HAP-1 (cell line): ENCODE results near the gene GPC1.

ENCODE experiments used
- DNase-seq, 2 experiments: peaks; one replicate each; pipeline ENCODE4 v3.0.0-alpha.2; 2016 to 2020; ENCODE audit warnings: low spot score in 2 of 2
- H3K27me3 ChIP-seq: fragments of 250-450 bp; sonication (Bioruptor Pico); 2 replicates; pipeline ENCODE4 v1.5.1; 2020; ENCODE audit warnings: low read depth, mild to moderate bottlenecking, moderate library complexity
- H3K36me3 ChIP-seq: fragments of 250-450 bp; sonication (Bioruptor Pico); replicated peaks from 2 replicates; pipeline ENCODE4 v1.5.1; 2020; ENCODE audit warnings: mild to moderate bottlenecking
- H3K4me1 ChIP-seq: fragments of 250-450 bp; sonication (Bioruptor Pico); 2 replicates; pipeline ENCODE4 v1.5.1; 2020; ENCODE audit warnings: mild to moderate bottlenecking
- H3K4me3 ChIP-seq: fragments of 250-450 bp; sonication (Bioruptor Pico); 2 replicates; pipeline ENCODE4 v1.5.1; 2020; ENCODE audit warnings: mild to moderate bottlenecking, moderate library complexity
- H3K9me3 ChIP-seq: fragments of 250-450 bp; sonication (Bioruptor Pico); 2 replicates; pipeline ENCODE4 v1.5.1; 2020; ENCODE audit warnings: mild to moderate bottlenecking, moderate library complexity
- in situ Hi-C: fragments of 300-500 bp; cut with MboI; formaldehyde crosslinking; loops from 3 replicates; pipeline ENCODE4 v1.14.3; 2020; ENCODE audit warnings: low sequenced_read_pairs, inconsistent platforms, mixed read lengths

GPC1 gene

GRCh38 chr2:240503375-240503774 is 67.9 kb downstream of the GPC1 start:
- no peaks in the 10 kb centered on the region for H3K9me3 ChIP-seq
- no peaks in the 10 kb centered on the region for H3K36me3 ChIP-seq
- in situ Hi-C loops, result no loop called here
- H3K4me3 ChIP-seq, result no peak overlapping the region
- no peaks in the 10 kb centered on the region for H3K4me1 ChIP-seq
- DNase-seq, result no peak
- H3K27me3 ChIP-seq, result no peaks in the 10 kb centered on the region

GRCh38 chr2:240503848-240504247 is 68.4 kb downstream of the GPC1 start:
- H3K36me3 ChIP-seq, result no peaks in the 10 kb centered on the region
- in situ Hi-C loops, result no loop called here
- H3K9me3 ChIP-seq, result no peaks in the 10 kb centered on the region
- DNase-seq, result no peak
- H3K4me1 ChIP-seq, result no peaks in the 10 kb centered on the region
- no peaks in the 10 kb centered on the region for H3K27me3 ChIP-seq
- H3K4me3 ChIP-seq, result no peak overlapping the region

GRCh38 chr2:240505910-240506309 is 70.4 kb downstream of the GPC1 start:
- no peaks in the 10 kb centered on the region for H3K9me3 ChIP-seq
- no peaks in the 10 kb centered on the region for H3K27me3 ChIP-seq
- H3K36me3 ChIP-seq, result no peaks in the 10 kb centered on the region
- in situ Hi-C loops, result no loop called here
- no peak for DNase-seq
- no peak overlapping the region for H3K4me3 ChIP-seq
- H3K4me1 ChIP-seq, result no peaks in the 10 kb centered on the region

GRCh38 chr2:240506406-240507059 is 71.1 kb downstream of the GPC1 start:
- H3K9me3 ChIP-seq, result no peaks in the 10 kb centered on the region
- no peaks in the 10 kb centered on the region for H3K36me3 ChIP-seq
- no peak overlapping the region for H3K4me3 ChIP-seq
- H3K4me1 ChIP-seq, result no peaks in the 10 kb centered on the region
- no peaks in the 10 kb centered on the region for H3K27me3 ChIP-seq
- DNase-seq, result no peak
- in situ Hi-C loops, result no loop called here

GRCh38 chr2:240507060-240507777 is 71.8 kb downstream of the GPC1 start:
- in situ Hi-C loops, result no loop called here
- Histone ChIP-seq H3K4me1 (no peaks in the 10 kb centered on the region), H3K4me3 (no peak overlapping the region), H3K9me3 (no peaks in the 10 kb centered on the region), H3K36me3 (no peaks in the 10 kb centered on the region), H3K27me3 (no peaks in the 10 kb centered on the region)
- DNase-seq, result no peak

- Histone ChIP-seq H3K4me1 (no peaks in the 10 kb centered on the region), H3K36me3 (no peaks in the 10 kb centered on the region), H3K27me3 (no peaks in the 10 kb centered on the region), H3K9me3 (no peaks in the 10 kb centered on the region), H3K4me3 (no peak overlapping the region)
- in situ Hi-C loops, result no loop called here
- no peak for DNase-seq
Measured at GRCh38 chr2:240507778-240508251, 72.4 kb downstream of the GPC1 start.

- Histone ChIP-seq H3K4me1 (no peaks in the 10 kb centered on the region), H3K27me3 (no peaks in the 10 kb centered on the region), H3K9me3 (no peaks in the 10 kb centered on the region), H3K36me3 (no peaks in the 10 kb centered on the region), H3K4me3 (no peak overlapping the region)
- no peak for DNase-seq
- in situ Hi-C loops, result no loop called here
Measured at GRCh38 chr2:240508832-240509545, 73.5 kb downstream of the GPC1 start.

GRCh38 chr2:240509667-240510512 is 74.4 kb downstream of the GPC1 start:
- no peak for DNase-seq
- in situ Hi-C loops, result no loop called here
- Histone ChIP-seq H3K9me3 (no peaks in the 10 kb centered on the region), H3K27me3 (no peaks in the 10 kb centered on the region), H3K4me1 (no peaks in the 10 kb centered on the region), H3K4me3 (no peak overlapping the region), H3K36me3 (no peaks in the 10 kb centered on the region)

GRCh38 chr2:240510513-240511210 is 75.2 kb downstream of the GPC1 start:
- no peaks in the 10 kb centered on the region for H3K9me3 ChIP-seq
- H3K4me3 ChIP-seq, result no peak overlapping the region
- in situ Hi-C loops, result no loop called here
- no peak for DNase-seq
- no peaks in the 10 kb centered on the region for H3K27me3 ChIP-seq
- no peaks in the 10 kb centered on the region for H3K36me3 ChIP-seq
- H3K4me1 ChIP-seq, result no peaks in the 10 kb centered on the region

- Histone ChIP-seq H3K4me3 (no peak overlapping the region), H3K4me1 (no peaks in the 10 kb centered on the region), H3K9me3 (no peaks in the 10 kb centered on the region), H3K36me3 (no peaks in the 10 kb centered on the region), H3K27me3 (no peaks in the 10 kb centered on the region)
- no peak for DNase-seq
- in situ Hi-C loops, result no loop called here
Measured at GRCh38 chr2:240511351-240512108, 76.1 kb downstream of the GPC1 start.

- Histone ChIP-seq H3K4me3 (no peak overlapping the region), H3K36me3 (no peaks in the 10 kb centered on the region), H3K27me3 (no peaks in the 10 kb centered on the region), H3K4me1 (no peaks in the 10 kb centered on the region), H3K9me3 (no peaks in the 10 kb centered on the region)
- no peak for DNase-seq
- in situ Hi-C loops, result no loop called here
Measured at GRCh38 chr2:240512109-240512485, 76.6 kb downstream of the GPC1 start.

- Histone ChIP-seq H3K9me3 (no peaks in the 10 kb centered on the region), H3K4me3 (no peak overlapping the region), H3K27me3 (no peaks in the 10 kb centered on the region), H3K4me1 (no peaks in the 10 kb centered on the region), H3K36me3 (no peaks in the 10 kb centered on the region)
- in situ Hi-C loops, result no loop called here
- DNase-seq, result no peak
Measured at GRCh38 chr2:240512666-240513535, 77.4 kb downstream of the GPC1 start.
